GM19023 (cell line): ENCODE measurements around the gene RTTN.
"Not testable (repeated sequence)": the region's sequence is repeated elsewhere in the genome, so short reads cannot be mapped to it uniquely, and the experiment has no call there.

Experiments
- ATAC-seq: cut with Tn5 transposase; IDR thresholded peaks from one replicate; pipeline ENCODE4 v1.9.1; 2021; ENCODE audit warnings: mild to moderate bottlenecking, moderate library complexity; ENCODE audit not compliant: unreplicated experiment

The RTTN gene

GRCh38 chr18:70156886-70157285 lies 48.6 kb downstream of the RTTN start:
- no peak for ATAC-seq

- ATAC-seq: no peak
Measured at GRCh38 chr18:70154591-70155194, 50.8 kb downstream of the RTTN start.

- no peak for ATAC-seq
Measured at GRCh38 chr18:70151614-70152013, 53.9 kb downstream of the RTTN start.

- ATAC-seq: no peak
Measured at GRCh38 chr18:70149616-70150301, 55.7 kb downstream of the RTTN start.

GRCh38 chr18:70149156-70149555 lies 56.3 kb downstream of the RTTN start:
- ATAC-seq: no peak

DNA sequence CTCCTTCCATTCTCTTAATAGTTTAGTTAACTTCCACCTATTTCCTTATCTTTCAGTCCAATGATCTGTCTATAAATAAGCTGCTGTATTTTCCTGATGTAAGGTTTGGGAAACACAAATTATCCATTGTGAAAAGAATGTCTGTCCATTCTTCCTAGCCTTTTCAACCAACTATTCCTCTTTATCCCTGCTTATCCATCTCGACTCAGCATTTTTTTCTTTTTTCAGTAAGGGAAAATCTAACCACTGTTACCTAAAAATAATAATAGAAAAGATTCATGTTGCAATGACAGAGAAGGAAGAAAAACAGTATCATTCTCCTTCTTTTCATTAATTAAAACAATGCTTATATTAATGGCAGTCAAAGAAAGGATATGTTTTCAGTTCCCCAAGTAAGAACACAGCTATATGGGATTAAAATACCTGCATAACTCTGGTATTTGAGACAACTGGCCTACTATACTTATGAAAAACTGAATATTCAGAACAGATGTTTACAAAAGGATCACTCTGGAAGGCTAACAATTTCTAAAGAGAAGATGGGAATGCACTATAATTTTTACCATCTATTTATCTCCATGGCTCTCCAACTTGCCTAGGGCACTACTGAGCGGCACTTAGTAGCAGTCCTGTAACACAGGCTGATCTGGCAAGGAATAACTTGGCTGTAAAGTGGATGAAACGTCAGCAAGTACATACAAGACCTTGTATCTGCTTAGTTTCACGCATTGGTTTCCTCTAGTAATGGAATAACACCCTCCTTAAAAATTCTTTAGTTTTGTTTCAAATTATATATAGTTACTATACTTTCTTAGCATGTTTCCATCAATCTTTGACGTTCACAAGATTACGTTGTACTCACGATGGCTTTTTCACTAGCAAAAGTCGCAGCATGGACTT lies 57.2 kb downstream of the RTTN start:
- no peak for ATAC-seq

DNA sequence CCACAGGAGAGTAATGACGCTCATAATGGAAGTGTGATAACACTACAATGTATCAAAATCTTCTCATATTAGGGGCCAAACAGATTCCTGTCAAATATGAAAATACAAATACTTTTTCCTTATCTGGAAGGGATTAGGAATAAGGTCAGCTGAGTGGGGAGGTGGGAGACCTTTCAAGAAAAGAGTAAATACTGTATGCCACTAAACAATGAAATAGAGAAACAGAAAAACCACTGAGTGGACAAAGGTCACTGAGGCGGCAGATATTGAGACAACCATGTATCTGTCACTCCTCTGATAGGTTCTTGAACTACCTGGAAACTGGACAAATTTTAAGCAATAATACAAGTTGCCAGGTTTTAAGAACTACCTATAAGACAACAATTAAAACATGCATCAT lies 59.3 kb downstream of the RTTN start:
- no peak for ATAC-seq

- no peak for ATAC-seq
Measured at GRCh38 chr18:70142001-70142400, 63.5 kb downstream of the RTTN start.

DNA sequence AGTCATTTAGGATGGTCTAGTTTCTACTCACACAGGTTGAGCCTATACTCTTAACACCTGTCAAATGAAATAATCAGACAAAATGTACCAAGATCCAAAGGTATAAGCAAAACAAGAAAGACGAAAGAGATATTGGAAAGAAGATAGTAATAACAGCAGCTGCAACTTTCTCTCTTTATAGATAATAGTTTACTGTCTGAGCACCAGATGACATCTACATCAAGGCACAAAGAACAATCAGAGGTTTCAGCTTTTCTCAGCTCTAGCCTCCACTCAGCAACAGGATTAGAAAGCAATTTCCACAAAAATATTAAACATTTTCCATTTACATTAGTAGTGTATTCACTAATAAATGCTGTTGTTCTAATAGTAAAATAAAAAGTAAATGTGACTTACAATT lies 66.3 kb downstream of the RTTN start:
- ATAC-seq: no peak

GRCh38 chr18:70135604-70136003 lies 69.9 kb downstream of the RTTN start:
- ATAC-seq: no peak

DNA sequence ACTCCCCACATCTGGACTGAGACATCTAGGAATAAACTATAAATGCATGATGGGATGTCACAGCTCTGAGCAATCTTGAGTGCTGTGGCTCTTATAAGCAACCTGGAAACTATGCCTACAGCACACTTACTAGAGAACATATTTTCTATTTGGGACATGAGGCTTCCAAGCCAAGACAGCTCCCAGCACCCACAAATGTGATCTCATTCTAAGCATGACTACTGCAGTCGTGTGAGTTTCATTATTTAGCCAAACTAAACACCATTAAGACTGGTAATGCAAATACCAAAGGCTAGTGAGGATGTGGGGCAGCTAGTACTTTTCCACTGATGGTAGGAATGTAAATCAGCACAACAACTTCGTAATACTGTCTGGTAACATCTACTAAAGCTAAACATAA lies 72.5 kb downstream of the RTTN start:
- no peak for ATAC-seq

DNA sequence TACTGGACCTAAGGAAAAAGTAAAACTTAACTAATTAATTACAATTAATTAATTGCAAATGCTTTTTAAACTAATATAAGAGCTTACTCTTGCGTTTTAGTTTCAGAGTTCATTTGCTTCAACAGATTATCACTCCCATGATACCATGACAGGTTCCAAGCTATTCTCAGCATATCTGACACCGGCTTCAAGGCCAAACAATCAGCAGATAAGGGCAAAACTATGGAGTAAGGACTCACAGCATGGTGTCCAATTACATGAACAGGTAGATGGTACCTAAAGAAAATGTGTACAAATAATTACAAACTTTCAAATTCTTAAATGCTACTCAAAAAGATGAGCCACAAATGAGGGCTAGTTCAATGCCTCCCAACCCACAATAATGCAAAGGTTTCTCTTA lies 77.2 kb downstream of the RTTN start:
- ATAC-seq: no peak

- no peak for ATAC-seq
Measured at GRCh38 chr18:70127359-70127758, 78.1 kb downstream of the RTTN start.

DNA sequence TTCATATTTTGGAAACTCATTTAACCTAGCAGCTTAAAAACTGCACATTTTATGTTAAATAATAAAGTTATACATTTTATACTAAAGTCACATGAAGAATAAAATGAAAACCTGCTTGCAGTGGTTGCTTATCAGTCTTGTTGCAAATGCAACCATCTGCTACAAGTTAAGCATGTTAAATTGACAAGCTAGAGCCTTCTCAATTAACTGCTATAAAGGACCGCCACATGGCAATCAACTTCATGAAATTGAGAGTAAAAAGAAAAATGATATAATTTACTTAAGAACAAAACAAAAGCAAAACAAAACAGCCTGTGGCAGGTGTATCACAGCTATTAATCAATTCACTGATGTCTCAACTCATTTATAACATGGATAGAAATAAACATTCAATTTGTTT lies 78.7 kb downstream of the RTTN start:
- no peak for ATAC-seq

DNA sequence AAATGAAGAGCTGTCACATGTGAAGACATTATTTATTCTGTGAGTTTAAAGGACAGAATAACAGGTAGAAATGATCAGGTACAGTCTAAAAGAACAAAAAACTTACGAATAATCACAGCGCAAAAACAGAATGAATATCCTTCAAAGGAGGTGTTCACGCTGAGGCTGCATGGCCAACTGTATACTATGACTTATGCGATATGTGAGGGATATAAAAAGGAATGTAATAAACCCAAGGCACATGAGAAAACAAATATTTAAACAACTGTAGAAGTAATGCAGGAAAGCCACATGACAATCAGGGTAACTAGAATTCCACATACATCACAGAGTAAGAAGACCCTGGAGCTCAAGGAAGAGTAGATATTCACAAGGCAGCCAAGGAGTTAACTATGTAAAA lies 81.3 kb downstream of the RTTN start:
- no peak for ATAC-seq

- ATAC-seq: no peak
Measured at GRCh38 chr18:70121842-70122241, 83.6 kb downstream of the RTTN start.

DNA sequence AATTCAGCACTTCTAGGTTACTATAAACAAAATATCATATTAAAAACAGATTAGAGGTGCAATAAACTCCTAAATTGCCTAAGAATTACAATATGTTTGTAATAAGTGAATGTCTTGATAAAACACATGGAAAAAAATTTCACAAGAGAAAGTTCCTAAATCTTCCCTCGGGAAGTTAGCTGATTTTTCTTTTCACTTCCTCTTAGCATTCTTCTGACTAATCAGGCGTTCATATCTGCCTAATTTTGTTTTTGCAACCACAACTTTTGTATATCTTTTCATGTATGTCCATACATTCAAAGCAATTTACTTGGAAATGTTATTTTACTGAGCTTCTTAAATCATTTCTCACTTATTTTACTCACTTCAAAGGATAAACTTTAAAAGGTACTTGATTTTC lies 88.5 kb downstream of the RTTN start:
- no peak for ATAC-seq

DNA sequence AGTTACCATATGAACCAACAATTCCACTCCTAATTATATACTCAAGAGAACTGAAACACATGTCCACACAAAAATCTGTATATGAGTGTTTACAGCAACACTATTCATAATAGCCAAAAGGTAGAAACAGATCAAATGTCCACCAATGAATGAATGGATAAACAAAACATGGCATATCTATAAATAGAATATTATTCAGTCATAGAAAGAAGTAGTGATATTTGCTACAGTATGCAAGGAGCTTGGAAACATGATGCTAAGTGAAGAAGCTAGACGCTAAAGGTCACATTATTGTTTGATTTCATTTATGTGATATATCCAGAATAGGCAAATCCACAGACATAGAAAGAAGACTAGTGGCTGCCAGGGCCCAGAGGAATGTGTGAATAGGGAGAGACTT lies 92.0 kb downstream of the RTTN start:
- no peak for ATAC-seq

DNA sequence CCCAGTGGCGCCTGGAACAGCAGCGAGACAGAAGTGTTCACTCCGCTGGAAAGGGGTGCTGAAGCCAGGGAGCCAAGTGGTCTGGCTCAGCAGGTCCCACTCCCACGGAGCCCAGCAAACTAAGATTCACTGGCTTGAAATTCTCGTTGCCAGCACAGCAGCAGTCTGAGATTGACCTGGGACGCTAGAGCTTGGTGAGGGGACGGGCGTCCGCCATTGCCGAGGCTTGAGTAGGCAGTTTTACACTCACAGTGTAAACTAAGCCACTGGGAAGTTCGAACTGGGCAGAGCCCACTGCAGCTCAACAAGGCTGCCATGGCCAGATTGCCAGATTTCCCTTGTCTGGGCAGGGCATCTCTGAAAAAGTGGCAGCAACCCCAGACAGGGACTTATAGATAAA lies 94.8 kb downstream of the RTTN start:
- ATAC-seq: no peak

- ATAC-seq: no peak
Measured at GRCh38 chr18:70107091-70107490, 98.4 kb downstream of the RTTN start.

DNA sequence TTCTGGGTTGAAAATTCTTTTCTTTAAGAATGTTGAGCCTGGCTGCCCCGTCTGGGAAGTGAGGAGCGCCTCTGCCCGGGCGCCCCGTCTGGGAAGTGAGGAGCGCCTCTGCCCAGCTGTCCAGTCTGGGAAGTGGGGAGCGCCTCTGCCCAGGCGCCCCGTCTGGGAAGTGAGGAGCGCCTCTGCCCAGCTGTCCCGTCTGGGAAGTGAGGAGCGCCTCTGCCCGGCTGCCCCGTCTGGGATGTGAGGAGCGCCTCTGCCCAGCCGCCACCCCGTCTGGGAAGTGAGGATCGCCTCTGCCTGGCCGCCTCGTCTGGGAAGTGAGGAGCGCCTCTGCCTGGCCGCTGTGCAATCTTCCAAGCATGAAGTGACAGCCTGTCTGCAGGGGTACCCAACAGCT lies 102.6 kb downstream of the RTTN start:
- not testable (repeated sequence) for ATAC-seq

GRCh38 chr18:70089858-70090257 lies 115.6 kb downstream of the RTTN start:
- ATAC-seq: no peak
